Measurements from ENCODE around the gene ING3. TPM values are rescaled to one million over a fixed set of nuclear protein-coding genes. Genes with fewer than 3 reads are reported as not detected.

Gene ING3
- total and polyA plus RNA-seq, 9 of the 15 experiments (the other 6 are each of a cell fraction or from before 2014, with no cell fraction given), result 22.8 to 233 (median 50.4) TPM

DNA sequence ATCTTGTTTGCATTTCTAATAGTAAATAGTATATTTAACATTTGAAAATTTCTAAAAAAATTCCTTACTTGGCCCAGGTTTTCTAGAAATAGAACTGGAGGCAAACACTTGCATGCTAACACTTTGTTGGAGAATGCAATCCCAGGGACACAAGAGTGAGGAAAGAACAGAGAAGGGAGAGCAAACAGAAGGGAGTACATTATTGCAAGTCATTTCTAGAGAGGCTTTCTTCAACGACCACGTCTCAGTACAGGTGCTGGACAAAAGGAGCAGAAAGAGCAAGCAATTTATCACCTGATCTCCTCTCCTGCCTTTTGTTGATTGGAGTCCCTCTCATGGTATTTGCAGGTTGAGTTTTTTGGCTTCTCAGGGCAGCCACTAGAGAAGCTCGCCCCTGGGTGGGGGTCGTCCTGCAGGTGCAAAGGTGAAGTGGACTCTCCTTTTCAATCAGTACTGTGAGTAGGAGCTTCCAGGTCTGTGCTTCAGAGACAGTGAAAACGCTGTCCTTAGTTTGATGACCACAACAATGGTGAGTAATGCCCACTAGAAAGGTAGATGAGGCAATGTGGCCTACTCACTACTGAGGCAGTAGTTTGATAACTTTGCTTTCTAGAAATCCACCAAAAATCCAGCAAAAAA lies 43.1 kb downstream of the ING3 start (continued):
- TF ChIP-seq NFE2 (IDR thresholded peaks at IDR 0.05; ENCODE audit: low read depth) (peak; percentile 80), POLR3G (IDR thresholded peaks at IDR 0.05; ENCODE audit: extremely low read depth, insufficient read length, insufficient replicate concordance) (no peak), RBM14 (IDR thresholded peaks at IDR 0.05; ENCODE audit: borderline replicate concordance, insufficient read depth, low read depth, low read length) (no peak), ARID2 (IDR thresholded peaks at IDR 0.05) (no peak), ZNF239 (CRISPR knock-in tag; IDR thresholded peaks at IDR 0.05) (no peak), DDX20 (tag; IDR thresholded peaks at IDR 0.05; ENCODE audit: low read depth) (no peak), JUN (IDR thresholded peaks at IDR 0.05; ENCODE audit: borderline replicate concordance, low read depth, low read length) (peak; percentile 73), JUN (CRISPR knock-in tag; IDR thresholded peaks at IDR 0.05; ENCODE audit: borderline replicate concordance) (no peak), CHD4 (IDR thresholded peaks at IDR 0.05; ENCODE audit: insufficient read depth, insufficient replicate concordance, low read depth, low read length, poor library complexity, severe bottlenecking) (no peak), NFATC3 (IDR thresholded peaks at IDR 0.05) (no peak), MAFK (IDR thresholded peaks at IDR 0.05; ENCODE audit: low read length) (no peak), SMARCE1 (IDR thresholded peaks at IDR 0.05) (no peak), TEAD1 (CRISPR knock-in tag; IDR thresholded peaks at IDR 0.05) (peak in 1 of 2 experiments; percentile 28; a peak in 1 of 4 replicates), HDAC6 (IDR thresholded peaks at IDR 0.05; ENCODE audit: low read depth, low read length) (no peak), FOS (IDR thresholded peaks at IDR 0.05; ENCODE audit: extremely low read depth, insufficient read length) (no peak), SPI1 (IDR thresholded peaks at IDR 0.05; ENCODE audit: borderline replicate concordance, low read depth, low read length) (no peak), ETS2 (tag; IDR thresholded peaks at IDR 0.05; ENCODE audit: borderline replicate concordance, poor library complexity, severe bottlenecking) (no peak), COPS2 (conservative IDR thresholded peaks at IDR 0.05) (no peak), RUNX1 (IDR thresholded peaks at IDR 0.05; ENCODE audit: low read depth) (no peak), RBM39 (optimal IDR thresholded peaks at IDR 0.05; ENCODE audit: low read depth, low read length) (no peak), ZNF764 (CRISPR knock-in tag; IDR thresholded peaks at IDR 0.05; ENCODE audit: low read depth) (no peak), TAF7 (tag; IDR thresholded peaks at IDR 0.05) (no peak; the same call in 1 of the 2 replicates), RNF219 (CRISPR knock-in tag; IDR thresholded peaks at IDR 0.05) (no peak; the same call in 1 of the 2 replicates), NELFE (IDR thresholded peaks at IDR 0.05; ENCODE audit: insufficient read depth, insufficient read length) (no peak), XRCC5 (IDR thresholded peaks at IDR 0.05; ENCODE audit: low read depth, low read length) (no peak)
- TF ChIP-seq, protein P1, sequence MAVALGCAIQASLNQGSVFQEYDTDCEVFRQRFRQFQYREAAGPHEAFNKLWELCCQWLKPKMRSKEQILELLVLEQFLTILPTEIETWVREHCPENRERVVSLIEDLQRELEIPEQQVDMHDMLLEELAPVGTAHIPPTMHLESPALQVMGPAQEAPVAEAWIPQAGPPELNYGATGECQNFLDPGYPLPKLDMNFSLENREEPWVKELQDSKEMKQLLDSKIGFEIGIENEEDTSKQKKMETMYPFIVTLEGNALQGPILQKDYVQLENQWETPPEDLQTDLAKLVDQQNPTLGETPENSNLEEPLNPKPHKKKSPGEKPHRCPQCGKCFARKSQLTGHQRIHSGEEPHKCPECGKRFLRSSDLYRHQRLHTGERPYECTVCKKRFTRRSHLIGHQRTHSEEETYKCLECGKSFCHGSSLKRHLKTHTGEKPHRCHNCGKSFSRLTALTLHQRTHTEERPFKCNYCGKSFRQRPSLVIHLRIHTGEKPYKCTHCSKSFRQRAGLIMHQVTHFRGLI (CRISPR knock-in tag; IDR thresholded peaks at IDR 0.05), result no peak
